A549 treated with ZK216348 at 1 μM for 4 hours (cell line): Measurements from ENCODE around the gene DIS3L2. TPM values are rescaled to one million over a fixed set of nuclear protein-coding genes. Genes with fewer than 3 reads are reported as not detected.

Source experiments
- total RNA-seq: library from RNA; stranded (reverse); fragments of 200-300 nt; extraction: Qiagen RNA extraction; gene quantifications from 5 replicates; pipeline ENCODE4 v1.2.3, GENCODE V29; 2022; ENCODE audit warnings: low read depth

DIS3L2 gene, protein sequence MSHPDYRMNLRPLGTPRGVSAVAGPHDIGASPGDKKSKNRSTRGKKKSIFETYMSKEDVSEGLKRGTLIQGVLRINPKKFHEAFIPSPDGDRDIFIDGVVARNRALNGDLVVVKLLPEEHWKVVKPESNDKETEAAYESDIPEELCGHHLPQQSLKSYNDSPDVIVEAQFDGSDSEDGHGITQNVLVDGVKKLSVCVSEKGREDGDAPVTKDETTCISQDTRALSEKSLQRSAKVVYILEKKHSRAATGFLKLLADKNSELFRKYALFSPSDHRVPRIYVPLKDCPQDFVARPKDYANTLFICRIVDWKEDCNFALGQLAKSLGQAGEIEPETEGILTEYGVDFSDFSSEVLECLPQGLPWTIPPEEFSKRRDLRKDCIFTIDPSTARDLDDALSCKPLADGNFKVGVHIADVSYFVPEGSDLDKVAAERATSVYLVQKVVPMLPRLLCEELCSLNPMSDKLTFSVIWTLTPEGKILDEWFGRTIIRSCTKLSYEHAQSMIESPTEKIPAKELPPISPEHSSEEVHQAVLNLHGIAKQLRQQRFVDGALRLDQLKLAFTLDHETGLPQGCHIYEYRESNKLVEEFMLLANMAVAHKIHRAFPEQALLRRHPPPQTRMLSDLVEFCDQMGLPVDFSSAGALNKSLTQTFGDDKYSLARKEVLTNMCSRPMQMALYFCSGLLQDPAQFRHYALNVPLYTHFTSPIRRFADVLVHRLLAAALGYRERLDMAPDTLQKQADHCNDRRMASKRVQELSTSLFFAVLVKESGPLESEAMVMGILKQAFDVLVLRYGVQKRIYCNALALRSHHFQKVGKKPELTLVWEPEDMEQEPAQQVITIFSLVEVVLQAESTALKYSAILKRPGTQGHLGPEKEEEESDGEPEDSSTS
- total RNA-seq, result 9.5 to 15.2 TPM (median 13.9 TPM) in 5 replicates

DNA sequence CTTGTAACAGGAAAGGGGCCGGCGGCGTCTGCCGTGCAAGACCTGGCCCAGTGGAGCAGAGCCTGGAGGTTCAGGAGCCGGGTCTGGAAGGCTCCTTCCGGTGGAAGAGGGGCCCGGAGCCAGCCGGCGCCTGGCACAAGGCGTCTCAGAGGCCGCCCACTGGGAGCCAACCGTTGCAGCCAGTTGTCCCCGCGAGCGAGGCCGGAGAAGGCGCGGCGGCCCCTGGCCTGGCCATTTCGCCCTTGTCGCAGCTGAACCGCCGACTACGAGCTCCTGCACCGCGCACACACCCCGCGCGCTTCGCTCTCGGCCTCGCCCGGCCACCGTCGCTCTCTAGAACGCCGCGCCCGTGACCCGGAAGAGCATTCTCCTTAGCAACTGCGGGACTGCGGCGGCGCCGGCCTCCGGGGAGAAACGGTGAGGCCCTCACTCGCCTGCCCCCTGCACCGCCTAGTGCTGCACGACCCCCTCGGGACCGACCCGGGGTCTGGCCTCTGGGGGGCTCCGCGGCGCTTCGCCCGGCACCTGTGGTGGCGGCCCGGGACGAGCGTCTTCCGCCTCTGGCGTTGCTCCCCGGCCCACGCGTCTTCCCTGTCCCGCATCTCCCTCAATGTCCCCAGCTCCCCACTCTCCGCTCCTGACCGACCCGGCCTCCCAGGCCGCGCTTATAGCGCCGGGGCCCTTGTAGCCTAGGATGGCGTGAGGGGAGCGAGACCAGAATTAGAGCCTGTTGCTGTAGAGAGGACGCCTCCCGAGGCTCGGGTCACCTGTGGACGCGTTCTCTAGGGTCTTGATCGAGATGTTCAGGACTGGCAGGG lies at the start of gene DIS3L2:
Gene DIS3L2 (plus strand): TSS at position 365 of the 818 bp plus-strand sequence. CDS start 53,215 bp downstream, outside the sequence.

DNA sequence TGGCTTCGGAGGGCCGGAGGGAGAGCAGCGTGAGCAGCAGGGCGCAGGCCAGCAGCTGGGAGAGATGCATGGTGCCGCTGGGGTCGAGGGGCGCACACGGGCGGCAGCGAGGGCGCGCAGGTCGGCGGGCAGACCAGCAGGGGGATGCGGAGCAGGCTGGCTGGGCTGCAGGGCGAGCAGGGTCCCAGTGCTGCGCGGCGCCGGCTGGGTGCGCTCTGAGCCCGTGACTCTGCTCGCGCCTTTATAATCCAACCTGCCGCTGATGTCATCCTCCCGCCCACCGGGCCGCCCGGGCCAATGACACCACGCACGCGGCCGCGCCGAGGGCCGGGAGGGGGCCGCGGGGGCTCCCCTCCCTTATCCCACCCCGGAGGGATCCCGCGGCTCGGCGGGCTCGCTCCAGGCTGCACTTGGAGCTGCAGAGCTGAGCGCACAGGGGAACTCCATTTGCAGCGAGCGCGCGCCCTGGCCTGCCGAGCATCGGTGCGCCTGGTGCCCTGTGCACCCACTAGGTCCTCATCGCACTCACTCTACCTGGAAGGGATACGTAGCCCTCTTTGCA lies 35.3 kb upstream of the DIS3L2 start, which contains the start of gene NPPC:
Gene NPPC (minus strand): TSS at position 217 of the 562 bp plus-strand sequence. CDS start 147 bp downstream, at position 70.

DNA sequence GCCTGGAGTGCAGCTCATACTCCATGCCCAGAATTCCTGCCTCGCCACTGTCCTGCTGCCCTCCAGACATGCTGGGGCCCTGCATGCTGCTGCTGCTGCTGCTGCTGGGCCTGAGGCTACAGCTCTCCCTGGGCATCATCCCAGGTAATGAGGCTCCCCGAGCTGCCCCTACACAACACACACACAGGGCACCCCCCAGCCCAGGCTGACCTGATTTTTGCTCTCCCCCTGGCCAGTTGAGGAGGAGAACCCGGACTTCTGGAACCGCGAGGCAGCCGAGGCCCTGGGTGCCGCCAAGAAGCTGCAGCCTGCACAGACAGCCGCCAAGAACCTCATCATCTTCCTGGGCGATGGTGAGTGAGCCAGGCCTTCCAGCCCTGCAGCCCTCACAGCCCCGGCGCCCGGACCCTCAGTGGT lies 417.2 kb downstream of the DIS3L2 start, which contains the start of gene ALPP:
Gene ALPP (plus strand): TSS at position 17 of the 417 bp plus-strand sequence. CDS start 52 bp downstream, at position 69.

Other genes starting within 250 kb of the DIS3L2 start
- 19.6 to 25.5 TPM (median 24.0 TPM) in 5 replicates for gene PDE6D, start 180.4 kb upstream of the DIS3L2 start, total RNA-seq
- 32.5 to 44.3 TPM (median 40.2 TPM) in 5 replicates for gene COPS7B, start 175.3 kb upstream of the DIS3L2 start, total RNA-seq
- 0.14 to 0.41 TPM (median 0.24 TPM) in 3 of 5 replicates, not detected in the others for gene NPPC, start 35.3 kb upstream of the DIS3L2 start, total RNA-seq